ENCODE measurements around the gene CPNE9. TPM values are rescaled to one million over a fixed set of nuclear protein-coding genes. Genes with fewer than 3 reads are reported as not detected.

Gene CPNE9
- total and polyA plus RNA-seq, 2 experiments from 2014 or later: 7.0 to 8.8 TPM

GRCh38 chr3:9676785-9677184, 26.8 kb upstream of the CPNE9 start:
- Histone ChIP-seq H3F3A (replicated peaks; ENCODE audit: low read depth) (no peaks in the 10 kb centered on the region), H4K20me1 (replicated peaks; ENCODE audit: insufficient read depth) (peaks cover 15% of the 10 kb centered on the region; the same call in 1 of the 2 replicates), H3K4me2 (no peak overlapping the region), H3K9me2 (ENCODE audit: insufficient read depth) (no peaks in the 10 kb centered on the region), H3K4me1 (ENCODE audit: insufficient read depth) (no peaks in the 10 kb centered on the region), H3K27me3 (ENCODE audit: insufficient read depth) (no peaks in the 10 kb centered on the region), H3K36me3 (ENCODE audit: insufficient read depth) (peaks cover 14% of the 10 kb centered on the region), H3K27ac (ENCODE audit: low read depth) (no peak overlapping the region), H2AFZ (no peak overlapping the region), H3K79me2 (replicated peaks; ENCODE audit: insufficient read depth) (no peaks in the 10 kb centered on the region), H3K4me3 (no peak overlapping the region)
- Mint-ChIP-seq H3K27ac (no peak overlapping the region), H3K27me3 (ENCODE audit: insufficient read depth, low read depth, poor library complexity) (peaks cover 3% of the 10 kb centered on the region), H3K36me3 (ENCODE audit: low read depth) (peaks cover 40% of the 10 kb centered on the region), H3K4me1 (no peaks in the 10 kb centered on the region), H3K9me3 (no peaks in the 10 kb centered on the region), H3K4me3 (no peak overlapping the region)
- DNase-seq (ENCODE audit: low spot score): no peak
- TF ChIP-seq CREB1 (CRISPR knock-in tag; IDR thresholded peaks at IDR 0.05; ENCODE audit: low read depth) (no peak), CTCF (conservative IDR thresholded peaks at IDR 0.05; ENCODE audit: low read depth in 2 of 2) (no peak), EZH2 (IDR thresholded peaks at IDR 0.05; ENCODE audit: low read depth, unreplicated experiment) (no peak)
- TF ChIP-seq, protein P1, sequence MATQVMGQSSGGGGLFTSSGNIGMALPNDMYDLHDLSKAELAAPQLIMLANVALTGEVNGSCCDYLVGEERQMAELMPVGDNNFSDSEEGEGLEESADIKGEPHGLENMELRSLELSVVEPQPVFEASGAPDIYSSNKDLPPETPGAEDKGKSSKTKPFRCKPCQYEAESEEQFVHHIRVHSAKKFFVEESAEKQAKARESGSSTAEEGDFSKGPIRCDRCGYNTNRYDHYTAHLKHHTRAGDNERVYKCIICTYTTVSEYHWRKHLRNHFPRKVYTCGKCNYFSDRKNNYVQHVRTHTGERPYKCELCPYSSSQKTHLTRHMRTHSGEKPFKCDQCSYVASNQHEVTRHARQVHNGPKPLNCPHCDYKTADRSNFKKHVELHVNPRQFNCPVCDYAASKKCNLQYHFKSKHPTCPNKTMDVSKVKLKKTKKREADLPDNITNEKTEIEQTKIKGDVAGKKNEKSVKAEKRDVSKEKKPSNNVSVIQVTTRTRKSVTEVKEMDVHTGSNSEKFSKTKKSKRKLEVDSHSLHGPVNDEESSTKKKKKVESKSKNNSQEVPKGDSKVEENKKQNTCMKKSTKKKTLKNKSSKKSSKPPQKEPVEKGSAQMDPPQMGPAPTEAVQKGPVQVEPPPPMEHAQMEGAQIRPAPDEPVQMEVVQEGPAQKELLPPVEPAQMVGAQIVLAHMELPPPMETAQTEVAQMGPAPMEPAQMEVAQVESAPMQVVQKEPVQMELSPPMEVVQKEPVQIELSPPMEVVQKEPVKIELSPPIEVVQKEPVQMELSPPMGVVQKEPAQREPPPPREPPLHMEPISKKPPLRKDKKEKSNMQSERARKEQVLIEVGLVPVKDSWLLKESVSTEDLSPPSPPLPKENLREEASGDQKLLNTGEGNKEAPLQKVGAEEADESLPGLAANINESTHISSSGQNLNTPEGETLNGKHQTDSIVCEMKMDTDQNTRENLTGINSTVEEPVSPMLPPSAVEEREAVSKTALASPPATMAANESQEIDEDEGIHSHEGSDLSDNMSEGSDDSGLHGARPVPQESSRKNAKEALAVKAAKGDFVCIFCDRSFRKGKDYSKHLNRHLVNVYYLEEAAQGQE (IDR thresholded peaks at IDR 0.05; ENCODE audit: unreplicated experiment): no peak
- ATAC-seq: no peak

- Histone ChIP-seq H2AFZ (no peak overlapping the region), H4K20me1 (replicated peaks; ENCODE audit: insufficient read depth) (peaks cover 15% of the 10 kb centered on the region; the same call in 1 of the 2 replicates), H3K4me2 (no peak overlapping the region), H3K79me2 (replicated peaks; ENCODE audit: insufficient read depth) (no peaks in the 10 kb centered on the region), H3F3A (replicated peaks; ENCODE audit: low read depth) (no peaks in the 10 kb centered on the region), H3K4me1 (ENCODE audit: insufficient read depth) (no peaks in the 10 kb centered on the region), H3K36me3 (ENCODE audit: insufficient read depth) (peaks cover 4% of the 10 kb centered on the region; the same call in 1 of the 2 replicates), H3K4me3 (no peak overlapping the region), H3K27ac (ENCODE audit: low read depth) (no peak overlapping the region), H3K9me2 (ENCODE audit: insufficient read depth) (no peaks in the 10 kb centered on the region), H3K27me3 (ENCODE audit: insufficient read depth) (no peaks in the 10 kb centered on the region)
- H3K4me1 Mint-ChIP-seq: no peaks in the 10 kb centered on the region
- peaks cover 36% of the 10 kb centered on the region for H3K36me3 Mint-ChIP-seq (ENCODE audit: low read depth)
- DNase-seq (ENCODE audit: low spot score) (no peak), ATAC-seq (no peak)
- H3K27me3 Mint-ChIP-seq (ENCODE audit: insufficient read depth, low read depth, poor library complexity): peaks cover 1% of the 10 kb centered on the region
- H3K9me3 Mint-ChIP-seq: no peaks in the 10 kb centered on the region
- no peak overlapping the region for H3K27ac Mint-ChIP-seq
- H3K4me3 Mint-ChIP-seq: no peak overlapping the region
- TF ChIP-seq EZH2 (IDR thresholded peaks at IDR 0.05; ENCODE audit: low read depth, unreplicated experiment) (no peak), CTCF (conservative IDR thresholded peaks at IDR 0.05; ENCODE audit: low read depth in 2 of 2) (no peak), JUNB (IDR thresholded peaks at IDR 0.05; ENCODE audit: unreplicated experiment) (no peak), ZNF331 (CRISPR knock-in tag; IDR thresholded peaks at IDR 0.05; ENCODE audit: low read depth) (no peak), ZNF462 (CRISPR knock-in tag; IDR thresholded peaks at IDR 0.05) (no peak)
Measured at GRCh38 chr3:9678493-9678892, 25.1 kb upstream of the CPNE9 start.
